ENCODE results near the gene ACBD3.
A peak's percentile ranks its signal among the peaks of the same experiment; 100 is the strongest.

The ACBD3 gene

GRCh38 chr1:226187019-226187322 lies 430 bp upstream of the ACBD3 start:
- peak overlapping the region; percentile 96 for H2AFZ ChIP-seq (ENCODE audit: low read depth, low read length)
- peaks cover 21% of the 10 kb centered on the region for H3K4me1 ChIP-seq (ENCODE audit: insufficient read depth, low read length)
- no peaks in the 10 kb centered on the region for H3K27me3 ChIP-seq (ENCODE audit: insufficient read depth, low read length)
- peak overlapping the region; percentile 85 for H3K4me3 ChIP-seq (ENCODE audit: low read length)
- no peaks in the 10 kb centered on the region for H3K9me3 ChIP-seq (ENCODE audit: low read length)
- H3K36me3 ChIP-seq (ENCODE audit: insufficient read depth, low read length): peaks cover 13% of the 10 kb centered on the region

- H3K27me3 ChIP-seq (ENCODE audit: insufficient read depth, low read length): no peaks in the 10 kb centered on the region
- no peaks in the 10 kb centered on the region for H3K9me3 ChIP-seq (ENCODE audit: low read length)
- H3K4me3 ChIP-seq (ENCODE audit: low read length): peak overlapping the region; percentile 85
- peak overlapping the region; percentile 96 for H2AFZ ChIP-seq (ENCODE audit: low read depth, low read length)
- peaks cover 21% of the 10 kb centered on the region for H3K4me1 ChIP-seq (ENCODE audit: insufficient read depth, low read length)
- H3K36me3 ChIP-seq (ENCODE audit: insufficient read depth, low read length): peaks cover 24% of the 10 kb centered on the region
These were observed 1.2 kb downstream of the ACBD3 start for GRCh38 chr1:226185141-226186036.

- H3K9me3 ChIP-seq (ENCODE audit: low read length): no peaks in the 10 kb centered on the region
- H3K4me3 ChIP-seq (ENCODE audit: low read length): no peak overlapping the region
- H3K27me3 ChIP-seq (ENCODE audit: insufficient read depth, low read length): no peaks in the 10 kb centered on the region
- H2AFZ ChIP-seq (ENCODE audit: low read depth, low read length): no peak overlapping the region
- peaks cover 17% of the 10 kb centered on the region for H3K4me1 ChIP-seq (ENCODE audit: insufficient read depth, low read length)
- H3K36me3 ChIP-seq (ENCODE audit: insufficient read depth, low read length): peaks cover 28% of the 10 kb centered on the region
These were observed 4.4 kb downstream of the ACBD3 start for GRCh38 chr1:226181996-226182714.

GRCh38 chr1:226176870-226177269 lies 9.7 kb downstream of the ACBD3 start:
- Histone ChIP-seq H3K36me3 (ENCODE audit: insufficient read depth, low read length) (peaks cover 20% of the 10 kb centered on the region), H3K4me1 (ENCODE audit: insufficient read depth, low read length) (peaks cover 3% of the 10 kb centered on the region), H2AFZ (ENCODE audit: low read depth, low read length) (no peak overlapping the region), H3K4me3 (ENCODE audit: low read length) (no peak overlapping the region), H3K27me3 (ENCODE audit: insufficient read depth, low read length) (no peaks in the 10 kb centered on the region), H3K9me3 (ENCODE audit: low read length) (no peaks in the 10 kb centered on the region)

DNA sequence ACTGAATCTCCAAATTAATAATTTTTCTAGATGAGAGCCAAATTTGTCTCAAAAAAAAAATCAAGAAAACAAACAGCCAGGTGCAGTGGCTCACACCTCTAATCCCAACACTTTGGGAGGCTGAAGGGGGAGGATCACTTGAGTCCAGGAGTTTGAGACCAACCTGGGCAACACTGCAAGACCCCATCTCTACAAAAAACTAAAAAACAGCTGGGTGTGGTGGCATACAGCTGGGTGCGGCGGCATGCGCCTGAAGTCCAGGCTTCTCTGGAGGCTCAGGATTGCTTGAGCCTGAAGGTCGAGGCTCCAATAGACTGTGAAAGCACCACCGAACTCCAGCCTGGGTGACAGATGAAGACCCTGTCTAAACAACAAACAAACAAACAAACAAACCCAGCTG lies 14.0 kb downstream of the ACBD3 start:
- Histone ChIP-seq H2AFZ (ENCODE audit: low read depth, low read length) (no peak overlapping the region), H3K36me3 (ENCODE audit: insufficient read depth, low read length) (peaks cover 4% of the 10 kb centered on the region), H3K9me3 (ENCODE audit: low read length) (no peaks in the 10 kb centered on the region), H3K4me1 (ENCODE audit: insufficient read depth, low read length) (peaks cover 3% of the 10 kb centered on the region), H3K4me3 (ENCODE audit: low read length) (no peak overlapping the region), H3K27me3 (ENCODE audit: insufficient read depth, low read length) (no peaks in the 10 kb centered on the region)

DNA sequence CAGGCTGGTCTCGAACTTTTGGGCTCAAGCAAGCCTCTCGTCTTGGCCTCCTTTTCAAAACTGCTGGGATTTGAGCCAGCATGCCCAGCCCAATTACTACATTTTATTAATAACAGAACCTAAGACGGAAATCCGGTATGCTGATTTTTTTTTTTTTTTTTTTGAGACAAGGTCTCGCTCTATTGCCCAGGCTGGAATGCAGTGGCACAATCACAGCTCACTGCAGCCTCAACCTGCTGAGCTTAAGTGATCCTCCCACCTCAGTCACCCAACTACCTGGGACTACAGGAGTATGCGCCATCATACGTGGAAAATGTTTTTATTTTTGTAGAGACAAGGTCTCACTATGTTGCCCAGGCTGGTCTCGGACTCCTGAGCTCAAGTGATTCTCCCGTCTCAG lies 20.2 kb downstream of the ACBD3 start:
- H3K9me3 ChIP-seq (ENCODE audit: low read length): no peaks in the 10 kb centered on the region
- H2AFZ ChIP-seq (ENCODE audit: low read depth, low read length): no peak overlapping the region
- H3K4me1 ChIP-seq (ENCODE audit: insufficient read depth, low read length): no peaks in the 10 kb centered on the region
- H3K4me3 ChIP-seq (ENCODE audit: low read length): no peak overlapping the region
- peaks cover 41% of the 10 kb centered on the region for H3K36me3 ChIP-seq (ENCODE audit: insufficient read depth, low read length)
- H3K27me3 ChIP-seq (ENCODE audit: insufficient read depth, low read length): no peaks in the 10 kb centered on the region

DNA sequence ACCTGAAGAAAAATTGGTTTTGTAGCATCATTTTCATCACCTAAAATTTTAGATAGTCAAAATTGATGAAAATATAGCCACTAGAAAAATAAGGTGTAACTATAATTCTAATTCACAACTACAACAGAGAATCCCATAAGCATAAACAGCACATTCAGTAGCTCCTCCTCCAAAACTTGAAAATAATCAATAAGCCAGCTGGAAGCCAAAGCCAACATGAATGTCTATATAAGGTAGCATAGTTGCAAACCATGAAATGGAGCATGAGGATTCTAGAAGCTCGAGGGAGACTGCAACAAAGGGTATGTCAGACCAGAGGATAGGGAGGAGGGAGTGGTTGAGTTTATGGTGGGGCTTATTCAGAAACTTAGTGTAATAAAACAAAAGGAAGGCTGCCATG lies 22.4 kb downstream of the ACBD3 start:
- Histone ChIP-seq H2AFZ (ENCODE audit: low read depth, low read length) (no peak overlapping the region), H3K9me3 (ENCODE audit: low read length) (no peaks in the 10 kb centered on the region), H3K4me3 (ENCODE audit: low read length) (no peak overlapping the region), H3K36me3 (ENCODE audit: insufficient read depth, low read length) (peaks cover 58% of the 10 kb centered on the region), H3K27me3 (ENCODE audit: insufficient read depth, low read length) (no peaks in the 10 kb centered on the region), H3K4me1 (ENCODE audit: insufficient read depth, low read length) (no peaks in the 10 kb centered on the region)

GRCh38 chr1:226162898-226163297 lies 23.6 kb downstream of the ACBD3 start:
- H3K4me1 ChIP-seq (ENCODE audit: insufficient read depth, low read length): no peaks in the 10 kb centered on the region
- H2AFZ ChIP-seq (ENCODE audit: low read depth, low read length): no peak overlapping the region
- peaks cover 71% of the 10 kb centered on the region for H3K36me3 ChIP-seq (ENCODE audit: insufficient read depth, low read length)
- no peaks in the 10 kb centered on the region for H3K9me3 ChIP-seq (ENCODE audit: low read length)
- H3K27me3 ChIP-seq (ENCODE audit: insufficient read depth, low read length): no peaks in the 10 kb centered on the region
- no peak overlapping the region for H3K4me3 ChIP-seq (ENCODE audit: low read length)

- Histone ChIP-seq H3K27me3 (ENCODE audit: insufficient read depth, low read length) (no peaks in the 10 kb centered on the region), H3K4me3 (ENCODE audit: low read length) (no peak overlapping the region), H3K4me1 (ENCODE audit: insufficient read depth, low read length) (no peaks in the 10 kb centered on the region), H3K36me3 (ENCODE audit: insufficient read depth, low read length) (peaks cover 77% of the 10 kb centered on the region), H3K9me3 (ENCODE audit: low read length) (no peaks in the 10 kb centered on the region), H2AFZ (ENCODE audit: low read depth, low read length) (no peak overlapping the region)
These were observed 27.6 kb downstream of the ACBD3 start for GRCh38 chr1:226158983-226159382.

DNA sequence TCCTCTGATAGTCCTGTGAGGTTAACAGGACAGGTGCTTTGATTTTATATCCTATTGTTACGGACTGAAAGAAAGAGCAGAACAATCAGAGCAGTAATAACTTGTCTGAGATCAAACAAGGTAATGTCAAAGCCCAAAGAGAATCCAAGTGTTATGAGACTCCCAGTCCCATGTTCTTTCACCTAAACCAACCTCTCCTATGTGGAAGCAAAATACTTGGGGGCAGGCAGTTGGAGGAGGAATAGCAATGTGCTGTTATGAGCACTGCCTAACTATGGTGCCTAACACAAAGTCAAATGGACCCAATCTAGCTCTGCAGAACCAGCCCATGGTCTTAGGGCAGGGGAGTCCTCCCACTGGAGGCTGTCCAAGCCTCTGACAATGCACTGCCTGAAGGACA lies 28.1 kb downstream of the ACBD3 start:
- Histone ChIP-seq H3K36me3 (ENCODE audit: insufficient read depth, low read length) (peaks cover 79% of the 10 kb centered on the region), H3K9me3 (ENCODE audit: low read length) (no peaks in the 10 kb centered on the region), H3K4me3 (ENCODE audit: low read length) (no peak overlapping the region), H3K4me1 (ENCODE audit: insufficient read depth, low read length) (no peaks in the 10 kb centered on the region), H3K27me3 (ENCODE audit: insufficient read depth, low read length) (no peaks in the 10 kb centered on the region), H2AFZ (ENCODE audit: low read depth, low read length) (no peak overlapping the region)

DNA sequence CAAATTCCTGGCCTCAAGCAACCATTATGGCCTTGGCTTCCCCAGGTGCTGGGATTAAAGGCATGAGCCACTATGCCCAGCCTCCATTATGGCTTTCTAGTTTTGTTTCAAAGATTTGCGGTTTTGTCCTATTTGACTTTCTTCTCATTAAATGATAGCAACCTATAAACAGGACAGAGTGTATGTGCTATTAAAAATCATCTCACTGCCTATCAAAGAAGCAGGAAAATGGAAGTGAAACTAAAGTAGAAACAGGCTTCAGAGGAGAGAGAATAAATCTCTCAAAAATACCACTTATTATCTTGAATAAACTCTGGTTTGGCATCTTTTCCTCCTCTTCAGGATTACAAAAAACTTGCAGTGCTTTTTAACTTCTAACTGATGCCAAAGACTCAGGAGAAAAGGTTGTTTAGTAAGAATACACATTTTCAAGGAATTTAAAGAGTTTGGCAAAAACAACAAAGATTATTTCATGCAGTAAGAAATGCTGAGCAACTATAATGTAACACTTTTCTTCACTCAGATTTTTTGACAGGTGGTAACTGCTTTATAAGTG lies 28.7 kb downstream of the ACBD3 start:
- Histone ChIP-seq H3K36me3 (ENCODE audit: insufficient read depth, low read length) (peaks cover 79% of the 10 kb centered on the region), H3K4me1 (ENCODE audit: insufficient read depth, low read length) (no peaks in the 10 kb centered on the region)

DNA sequence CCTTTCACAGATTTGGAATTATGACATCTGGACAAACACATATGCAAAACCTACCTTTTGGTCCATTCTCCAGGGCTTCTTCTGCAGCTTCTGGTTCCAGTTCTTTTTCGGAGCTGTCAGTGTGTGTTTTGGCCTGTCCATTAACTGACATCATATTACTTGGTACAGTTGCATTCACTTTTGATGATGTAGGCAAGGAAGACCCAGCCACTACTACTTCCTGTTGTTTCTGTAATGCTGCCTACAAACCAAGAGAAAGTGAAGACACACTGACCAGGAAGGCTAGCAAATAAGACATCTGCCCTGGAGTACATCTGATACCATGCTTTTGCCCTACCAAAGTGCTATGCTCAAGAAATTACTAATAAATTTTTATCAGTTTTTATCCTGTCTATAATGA lies 31.9 kb downstream of the ACBD3 start:
- Histone ChIP-seq H3K4me1 (ENCODE audit: insufficient read depth, low read length) (no peaks in the 10 kb centered on the region), H3K27me3 (ENCODE audit: insufficient read depth, low read length) (no peaks in the 10 kb centered on the region), H3K36me3 (ENCODE audit: insufficient read depth, low read length) (peaks cover 75% of the 10 kb centered on the region), H2AFZ (ENCODE audit: low read depth, low read length) (no peak overlapping the region), H3K9me3 (ENCODE audit: low read length) (no peaks in the 10 kb centered on the region), H3K4me3 (ENCODE audit: low read length) (no peak overlapping the region)

More for the DNA sequence above, 28.7 kb downstream of the ACBD3 start:
- no peak overlapping the region for H2AFZ ChIP-seq (ENCODE audit: low read depth, low read length)
- no peaks in the 10 kb centered on the region for H3K27me3 ChIP-seq (ENCODE audit: insufficient read depth, low read length)
- no peaks in the 10 kb centered on the region for H3K9me3 ChIP-seq (ENCODE audit: low read length)
- H3K4me3 ChIP-seq (ENCODE audit: low read length): no peak overlapping the region

DNA sequence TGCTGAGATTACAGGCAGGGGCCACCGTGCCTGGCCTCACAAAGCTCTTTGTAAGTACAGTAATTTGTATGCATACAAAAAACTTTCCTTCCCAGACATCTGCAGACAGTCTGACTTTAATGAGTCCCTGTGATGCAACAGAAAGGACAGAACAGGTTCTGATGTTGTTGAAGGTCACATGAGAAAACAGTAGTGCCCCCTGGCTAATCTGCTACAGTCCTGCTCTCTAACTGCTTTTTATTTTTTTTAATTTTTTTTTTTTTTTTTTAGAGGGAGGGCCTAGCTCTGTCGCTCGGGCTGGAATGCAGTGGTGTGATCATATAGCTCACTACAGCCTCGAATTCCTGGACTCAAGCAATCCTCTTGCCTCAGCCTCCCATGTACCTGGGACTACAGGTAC lies 36.7 kb downstream of the ACBD3 start:
- Histone ChIP-seq H2AFZ (ENCODE audit: low read depth, low read length) (no peak overlapping the region), H3K36me3 (ENCODE audit: insufficient read depth, low read length) (peaks cover 74% of the 10 kb centered on the region), H3K4me1 (ENCODE audit: insufficient read depth, low read length) (no peaks in the 10 kb centered on the region), H3K9me3 (ENCODE audit: low read length) (no peaks in the 10 kb centered on the region), H3K27me3 (ENCODE audit: insufficient read depth, low read length) (no peaks in the 10 kb centered on the region), H3K4me3 (ENCODE audit: low read length) (no peak overlapping the region)

Measured in neuron (in vitro differentiated cells).